Parathyroid adenoma (tissue), 2 donors: ENCODE data around the gene CTXN3.
A peak's percentile ranks its signal among the peaks of the same experiment; 100 is the strongest.

Experiments used
- H2AFZ ChIP-seq: fragments of 300-600 bp; sonication (generic); one replicate; pipeline ENCODE4 v1.7.0; 2017; ENCODE audit warnings: antibody characterized with exemption, mild to moderate bottlenecking
- H3K27ac ChIP-seq: fragments of 300-600 bp; sonication (generic); one replicate; pipeline ENCODE4 v1.7.0; 2017
- H3K27me3 ChIP-seq: fragments of 300-600 bp; sonication (generic); one replicate; pipeline ENCODE4 v1.7.0; 2017; ENCODE audit warnings: low read length; ENCODE audit not compliant: control insufficient read depth, insufficient read depth
- H3K36me3 ChIP-seq: fragments of 300-600 bp; sonication (generic); one replicate; pipeline ENCODE4 v1.7.0; 2017; ENCODE audit warnings: low read length; ENCODE audit not compliant: control insufficient read depth, insufficient read depth
- H3K4me1 ChIP-seq: fragments of 300-600 bp; sonication (generic); one replicate; pipeline ENCODE4 v1.7.0; 2017; ENCODE audit warnings: control low read depth
- H3K4me2 ChIP-seq: fragments of 300-600 bp; sonication (generic); one replicate; pipeline ENCODE4 v1.7.0; 2017; ENCODE audit warnings: low read length
- H3K4me3 ChIP-seq: fragments of 300-600 bp; sonication (generic); one replicate; pipeline ENCODE4 v1.7.0; 2017; ENCODE audit warnings: low read depth, low read length
- H3K79me2 ChIP-seq: fragments of 300-600 bp; sonication (generic); one replicate; pipeline ENCODE4 v1.7.0; 2017; ENCODE audit warnings: control low read depth
- H3K9ac ChIP-seq: fragments of 300-600 bp; sonication (generic); one replicate; pipeline ENCODE4 v1.7.0; 2017; ENCODE audit warnings: mild to moderate bottlenecking
- H3K9me3 ChIP-seq: fragments of 300-600 bp; sonication (generic); one replicate; pipeline ENCODE4 v1.7.0; 2017; ENCODE audit warnings: low read length; ENCODE audit not compliant: control insufficient read depth
- TF ChIP-seq, protein P1 (sequence below): fragments of 300-600 bp; sonication (generic); IDR thresholded peaks from one replicate; pipeline ENCODE4 v1.7.0; 2017; ENCODE audit warnings: antibody characterized with exemption, mild to moderate bottlenecking
- donor health status: primary hyperparathyroidism.

CTXN3 gene

DNA sequence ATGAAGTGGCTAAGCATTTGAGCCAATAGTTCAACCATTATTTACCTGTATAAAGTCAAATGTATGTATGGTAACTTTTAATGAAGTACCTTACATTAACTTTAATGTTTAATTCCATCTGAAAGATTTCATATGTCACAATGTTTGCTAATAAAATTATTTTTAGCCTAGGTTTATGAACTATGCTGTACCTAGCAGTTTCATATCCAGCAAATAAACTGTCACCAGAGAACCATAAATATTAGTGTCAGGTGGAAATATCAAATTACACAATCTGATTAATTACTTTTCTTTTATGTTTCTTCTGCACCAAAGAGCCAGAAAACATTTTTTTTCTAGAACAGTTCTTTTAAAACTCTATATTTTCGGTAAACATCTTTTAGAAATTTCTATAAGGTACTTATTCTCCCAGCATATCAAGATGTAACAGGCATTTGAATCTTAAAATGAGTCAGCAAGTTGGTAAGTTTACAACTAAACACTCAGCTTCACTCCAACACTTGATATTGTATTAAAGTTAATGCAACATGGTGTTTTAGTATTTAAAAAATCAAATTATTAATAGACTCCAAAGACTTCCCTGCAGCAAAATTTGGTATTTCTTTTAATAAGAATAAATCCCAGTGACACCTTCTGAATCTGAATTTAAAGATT is 45.8 kb downstream of the CTXN3 start:
- TF ChIP-seq, protein P1, sequence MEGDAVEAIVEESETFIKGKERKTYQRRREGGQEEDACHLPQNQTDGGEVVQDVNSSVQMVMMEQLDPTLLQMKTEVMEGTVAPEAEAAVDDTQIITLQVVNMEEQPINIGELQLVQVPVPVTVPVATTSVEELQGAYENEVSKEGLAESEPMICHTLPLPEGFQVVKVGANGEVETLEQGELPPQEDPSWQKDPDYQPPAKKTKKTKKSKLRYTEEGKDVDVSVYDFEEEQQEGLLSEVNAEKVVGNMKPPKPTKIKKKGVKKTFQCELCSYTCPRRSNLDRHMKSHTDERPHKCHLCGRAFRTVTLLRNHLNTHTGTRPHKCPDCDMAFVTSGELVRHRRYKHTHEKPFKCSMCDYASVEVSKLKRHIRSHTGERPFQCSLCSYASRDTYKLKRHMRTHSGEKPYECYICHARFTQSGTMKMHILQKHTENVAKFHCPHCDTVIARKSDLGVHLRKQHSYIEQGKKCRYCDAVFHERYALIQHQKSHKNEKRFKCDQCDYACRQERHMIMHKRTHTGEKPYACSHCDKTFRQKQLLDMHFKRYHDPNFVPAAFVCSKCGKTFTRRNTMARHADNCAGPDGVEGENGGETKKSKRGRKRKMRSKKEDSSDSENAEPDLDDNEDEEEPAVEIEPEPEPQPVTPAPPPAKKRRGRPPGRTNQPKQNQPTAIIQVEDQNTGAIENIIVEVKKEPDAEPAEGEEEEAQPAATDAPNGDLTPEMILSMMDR, result no peak

DNA sequence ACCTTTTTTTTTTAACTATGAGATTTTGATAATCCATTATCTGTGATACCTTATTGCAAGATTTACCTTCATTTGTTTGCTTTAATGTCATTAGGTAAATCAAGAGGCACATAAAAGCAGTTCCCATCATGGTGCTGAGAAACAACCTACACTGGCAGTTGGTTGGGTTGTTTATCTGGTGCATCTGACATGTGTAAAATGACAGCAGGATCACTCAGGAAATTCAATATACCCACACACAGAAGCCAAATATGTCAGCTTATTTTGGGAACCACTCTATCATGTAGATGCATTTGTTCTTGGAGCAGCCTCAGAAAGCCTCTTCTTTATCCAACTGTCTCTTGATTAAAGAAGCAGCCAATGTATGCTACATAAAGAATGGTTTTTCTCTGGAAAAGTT is 46.5 kb downstream of the CTXN3 start:
- TF ChIP-seq, protein P1, result no peak
- Histone ChIP-seq H2AFZ (no peak overlapping the region), H3K27me3 (no peaks in the 10 kb centered on the region), H3K79me2 (no peaks in the 10 kb centered on the region), H3K36me3 (no peaks in the 10 kb centered on the region), H3K4me2 (no peak overlapping the region), H3K9ac (no peak overlapping the region), H3K4me1 (peaks cover 5% of the 10 kb centered on the region), H3K9me3 (no peaks in the 10 kb centered on the region), H3K4me3 (no peak overlapping the region), H3K27ac (no peak overlapping the region)

More for the DNA sequence above, 45.8 kb downstream of the CTXN3 start:
- Histone ChIP-seq H3K4me2 (no peak overlapping the region), H3K4me1 (peaks cover 5% of the 10 kb centered on the region), H2AFZ (no peak overlapping the region), H3K4me3 (no peak overlapping the region), H3K9me3 (no peaks in the 10 kb centered on the region), H3K27me3 (no peaks in the 10 kb centered on the region), H3K79me2 (no peaks in the 10 kb centered on the region), H3K27ac (no peak overlapping the region), H3K9ac (no peak overlapping the region), H3K36me3 (no peaks in the 10 kb centered on the region)

DNA sequence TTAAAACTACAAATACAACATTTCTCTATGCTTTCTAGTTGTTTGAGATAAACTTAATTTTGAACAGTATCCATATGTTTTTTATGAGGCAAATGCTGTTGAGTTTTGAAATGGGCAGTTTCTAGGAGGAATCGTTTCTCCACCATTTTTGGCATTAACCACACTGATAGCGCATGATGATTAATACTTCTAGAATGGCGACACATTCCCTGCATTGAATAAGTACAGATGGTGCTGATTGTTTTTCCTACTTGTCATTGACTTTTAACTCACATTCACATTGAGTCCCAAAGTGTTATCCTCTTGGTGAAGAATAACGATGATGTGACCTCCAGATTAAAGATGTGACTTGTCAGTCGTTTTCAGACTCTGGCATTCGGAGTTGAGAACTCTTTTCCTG is 47.8 kb downstream of the CTXN3 start:
- TF ChIP-seq, protein P1, result no peak
- Histone ChIP-seq H3K36me3 (no peaks in the 10 kb centered on the region), H3K4me1 (peaks cover 5% of the 10 kb centered on the region), H3K79me2 (no peaks in the 10 kb centered on the region), H3K4me2 (no peak overlapping the region), H3K27ac (no peak overlapping the region), H3K9ac (no peak overlapping the region), H3K4me3 (no peak overlapping the region), H2AFZ (no peak overlapping the region), H3K9me3 (no peaks in the 10 kb centered on the region), H3K27me3 (no peaks in the 10 kb centered on the region)

- H3K4me1 ChIP-seq, result peaks cover 5% of the 10 kb centered on the region
- H3K9ac ChIP-seq, result no peak overlapping the region
- H2AFZ ChIP-seq, result peak overlapping the region; percentile 4
- TF ChIP-seq, protein P1, result no peak
- H3K9me3 ChIP-seq, result no peaks in the 10 kb centered on the region
- H3K4me3 ChIP-seq, result no peak overlapping the region
- H3K36me3 ChIP-seq, result no peaks in the 10 kb centered on the region
- H3K27me3 ChIP-seq, result no peaks in the 10 kb centered on the region
- H3K79me2 ChIP-seq, result no peaks in the 10 kb centered on the region
- peak overlapping the region; percentile 35 for H3K4me2 ChIP-seq
- no peak overlapping the region for H3K27ac ChIP-seq
Measured at GRCh38 chr5:127697894-127698600, 49.2 kb downstream of the CTXN3 start.
